Measurements from ENCODE around the gene TMEM132C. TPM values are rescaled to one million over a fixed set of nuclear protein-coding genes. Genes with fewer than 3 reads are reported as not detected.

Gene TMEM132C
- total and polyA plus RNA-seq, 2 donors (not counting 3 experiments of a cell fraction or from before 2014, with no cell fraction given): not detected

- intact Hi-C loops (cut with micrococcal nuclease): no loop called here
- DNase-seq (ENCODE audit: low read depth, low spot score): no peak
Observed at GRCh38 chr12:128325646-128326045, 58.7 kb downstream of the TMEM132C start.

More at GRCh38 chr12:128325646-128326045, 58.7 kb downstream of the TMEM132C start:
- Histone ChIP-seq H3K9ac (replicated peaks; ENCODE audit: extremely low read depth, insufficient read depth, low read length) (no peak overlapping the region), H2AFZ (ENCODE audit: low read depth, low read length) (no peak overlapping the region), H3K27me3 (ENCODE audit: control insufficient read depth in 2 of 2, insufficient read depth in 2 of 2, low read length in 2 of 2) (no peaks in the 10 kb centered on the region), H3K4me3 (replicated peaks in 1 of 3; ENCODE audit: insufficient read depth in 1 of 3, low read depth in 1 of 3, low read length in 3 of 3) (no peak overlapping the region), H3K79me2 (ENCODE audit: control insufficient read depth, insufficient read depth, low read length) (no peaks in the 10 kb centered on the region), H3K9me3 (replicated peaks; ENCODE audit: control insufficient read depth, insufficient read depth, low read length) (peaks cover 5% of the 10 kb centered on the region), H3K9me1 (replicated peaks; ENCODE audit: control insufficient read depth, extremely low read depth, insufficient read depth, low read length) (no peaks in the 10 kb centered on the region), H3K4me2 (ENCODE audit: insufficient read depth, low read length) (no peak overlapping the region), H4K20me1 (replicated peaks; ENCODE audit: control insufficient read depth, extremely low read depth, insufficient read depth, low read length) (no peaks in the 10 kb centered on the region), H3K4me1 (ENCODE audit: control insufficient read depth, extremely low read depth, insufficient read depth, low read length) (no peaks in the 10 kb centered on the region), H3K36me3 (ENCODE audit: control insufficient read depth in 2 of 2, extremely low read depth in 1 of 2, insufficient read depth in 2 of 2, low read length in 2 of 2) (no peaks in the 10 kb centered on the region), H3K27ac (ENCODE audit: insufficient read depth, low read depth, low read length) (no peak overlapping the region)
- dilution Hi-C loops (cut with MboI; ENCODE audit: extremely low pct_ligation_motif_present, low sequenced_read_pairs): no loop called here
- no peak for FAIRE-seq
- BruUV-seq (replicated peaks): no TSS peak
- TF ChIP-seq GATA2 (IDR thresholded peaks at IDR 0.05; ENCODE audit: insufficient read depth, insufficient read length, low read depth, low read length) (no peak), MYC (IDR thresholded peaks at IDR 0.05; ENCODE audit: low read depth, low read length) (no peak), POLR2A (IDR thresholded peaks at IDR 0.05; ENCODE audit: low read depth, low read length) (no peak), MAX (IDR thresholded peaks at IDR 0.05; ENCODE audit: insufficient read depth, insufficient read length) (no peak), POLR2AphosphoS5 (IDR thresholded peaks at IDR 0.05; ENCODE audit: insufficient read depth, low read depth, low read length) (no peak), CTCF (IDR thresholded peaks at IDR 0.05; ENCODE audit: extremely low read depth in 1 of 2, insufficient read depth in 1 of 2, low read depth in 1 of 2, low read length in 2 of 2) (no peak), EZH2 (IDR thresholded peaks at IDR 0.05; ENCODE audit: borderline replicate concordance, low read depth, low read length, severe bottlenecking) (no peak), JUN (IDR thresholded peaks at IDR 0.05; ENCODE audit: borderline replicate concordance, insufficient read depth, insufficient read length, low read depth) (no peak), FOS (IDR thresholded peaks at IDR 0.05; ENCODE audit: borderline replicate concordance, insufficient read depth, low read length) (no peak)
- CTCF ChIA-PET: no interaction called here
- POLR2A ChIA-PET: no interaction called here

Measured in endothelial cell of umbilical vein (primary cell).